A549 treated with AZD9567 at 1 μM for 4 hours (cell line): ENCODE measurements around the gene JAKMIP2. TPM values are rescaled to one million over a fixed set of nuclear protein-coding genes. Genes with fewer than 3 reads are reported as not detected.

Experiments used
- total RNA-seq: library from RNA; stranded (reverse); fragments of 200-300 nt; extraction: Qiagen RNA extraction; gene quantifications from 5 replicates; pipeline ENCODE4 v1.2.3, GENCODE V29; 2022; ENCODE audit not compliant: insufficient read depth

JAKMIP2 gene
- total RNA-seq = not detected in 5 replicates

DNA sequence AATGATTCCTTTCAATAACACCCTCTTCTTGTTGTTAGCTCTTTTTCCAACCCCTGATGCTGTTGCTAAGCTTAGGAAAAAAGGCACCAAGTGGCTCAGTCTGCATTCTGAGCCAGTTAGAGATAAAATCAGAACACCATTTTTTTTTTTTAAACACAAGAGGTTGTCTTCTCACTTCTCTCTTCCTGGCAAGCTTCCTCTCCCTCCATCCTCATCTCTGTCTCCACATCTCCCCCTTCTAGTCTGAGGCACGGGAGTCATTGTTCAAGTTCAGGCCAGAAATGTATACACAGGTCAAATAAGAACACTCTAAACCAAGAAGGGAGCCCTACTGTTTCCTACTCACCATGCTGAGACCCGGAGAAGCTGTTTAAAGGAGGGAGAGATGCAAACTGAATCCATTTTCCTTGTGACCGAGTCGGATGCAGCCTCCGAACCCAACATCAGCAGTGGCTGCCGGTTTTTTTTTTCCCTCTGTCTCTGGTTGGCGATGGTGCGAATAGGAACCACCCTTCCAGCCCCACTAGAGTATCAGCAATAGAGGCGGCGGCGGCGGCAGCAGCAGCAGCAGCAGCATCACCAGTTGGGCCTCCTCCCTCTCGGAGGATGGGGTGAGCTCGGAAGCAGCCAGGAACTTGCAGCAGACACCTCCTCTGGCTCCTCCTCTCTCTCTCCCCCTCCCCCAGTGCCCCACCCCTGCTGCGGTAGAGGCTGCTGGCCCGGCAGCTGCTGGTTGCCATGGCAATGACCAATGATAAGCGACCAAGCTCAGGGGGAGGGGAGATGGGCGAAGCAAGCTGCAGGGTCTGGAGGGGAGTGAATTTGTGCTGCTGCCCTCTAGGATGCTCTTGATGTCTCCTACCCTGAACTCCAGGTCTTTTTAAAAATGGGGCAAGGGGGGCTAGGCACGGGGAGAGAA is at the start of gene JAKMIP2:
Gene JAKMIP2 (minus strand): TSS at position 619 of the 919 bp plus-strand sequence. CDS start 110,922 bp downstream, outside the sequence.

DNA sequence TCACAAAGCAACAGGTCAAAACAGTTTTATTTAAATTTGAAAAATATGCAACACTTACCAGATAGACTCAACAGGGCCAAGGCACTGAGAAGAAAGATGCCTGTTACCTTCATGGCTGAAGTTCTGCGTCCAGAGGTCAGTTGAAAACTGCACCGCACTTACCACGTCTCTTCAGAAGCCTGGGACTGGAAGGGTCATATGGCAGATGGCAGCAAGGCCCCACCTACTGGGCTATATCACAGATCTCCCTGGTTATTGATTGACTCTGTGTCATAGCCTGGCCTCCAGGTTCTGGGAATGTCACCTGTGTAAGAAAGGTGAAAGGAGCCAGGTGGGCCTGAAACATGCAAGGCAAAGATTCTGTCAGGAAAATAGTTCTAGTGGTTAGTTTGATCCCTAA is 48.9 kb upstream of the JAKMIP2 start, which contains the start of gene SPINK1:
Gene SPINK1 (minus strand): TSS at position 207 of the 400 bp plus-strand sequence. CDS start 94 bp downstream, at position 113.

Other genes starting within 250 kb of the JAKMIP2 start
- gene SPINK1, start 48.9 kb upstream of the JAKMIP2 start, total RNA-seq = 0.46 to 10.5 TPM (median 1.2 TPM) in 5 replicates
- gene SCGB3A2, start 96.0 kb upstream of the JAKMIP2 start, total RNA-seq = not detected in 5 replicates
- not detected in 5 replicates for gene C5orf46, start 123.8 kb upstream of the JAKMIP2 start, total RNA-seq